HepG2 (cell line): ENCODE measurements around the gene RACGAP1. TPM values are rescaled to one million over a fixed set of nuclear protein-coding genes. Genes with fewer than 3 reads are reported as not detected.

Experiments
- ARHGAP35 ChIP-seq: sonication (generic); formaldehyde crosslinking; IDR thresholded peaks from 2 replicates; pipeline ENCODE4 v1.9.0; 2022; ENCODE audit warnings: mild to moderate bottlenecking, inconsistent platforms, moderate library complexity, missing genetic modification reagents, borderline replicate concordance
- GTF2F1 ChIP-seq: fragments of 150-350 bp; IDR thresholded peaks from 2 replicates; pipeline ENCODE4 v1.6.1; 2014; ENCODE audit warnings: low read length
- HDAC6 ChIP-seq: fragments of 200-600 bp; sonication (generic); IDR thresholded peaks from 2 replicates; pipeline ENCODE4 v1.7.0; 2017; ENCODE audit warnings: mild to moderate bottlenecking, antibody characterized with exemption, low read length, low read depth
- JARID2 ChIP-seq: sonication (generic); formaldehyde crosslinking; IDR thresholded peaks from 2 replicates; pipeline ENCODE4 v1.8.1; 2023; ENCODE audit warnings: missing genetic modification reagents, inconsistent platforms; ENCODE audit not compliant: insufficient replicate concordance
- KDM2A ChIP-seq: sonication (generic); formaldehyde crosslinking; IDR thresholded peaks from 2 replicates; pipeline ENCODE4 v1.4.0; 2020; ENCODE audit warnings: low read depth, missing genetic modification reagents, borderline replicate concordance
- PHF20 ChIP-seq: sonication (generic); formaldehyde crosslinking; IDR thresholded peaks from 2 replicates; pipeline ENCODE4 v1.5.0; 2020; ENCODE audit warnings: mild to moderate bottlenecking, missing genetic modification reagents
- SIX4 ChIP-seq: sonication (generic); formaldehyde crosslinking; IDR thresholded peaks from 2 replicates; pipeline ENCODE4 v1.4.0; 2020; ENCODE audit warnings: missing genetic modification reagents
- ZFP36L2 ChIP-seq: sonication (generic); formaldehyde crosslinking; IDR thresholded peaks from 2 replicates; pipeline ENCODE4 v1.4.0; 2020; ENCODE audit warnings: missing genetic modification reagents
- ZNF441 ChIP-seq: sonication (generic); formaldehyde crosslinking; IDR thresholded peaks from 2 replicates; pipeline ENCODE4 v1.7.0; 2021; ENCODE audit warnings: missing genetic modification reagents, borderline replicate concordance
- ZNF513 ChIP-seq: sonication (generic); formaldehyde crosslinking; conservative IDR thresholded peaks from 2 replicates; pipeline ENCODE4 v1.5.0; 2020; ENCODE audit warnings: missing genetic modification reagents
- ZNF670 ChIP-seq: sonication (generic); formaldehyde crosslinking; IDR thresholded peaks from 2 replicates; pipeline ENCODE4 v1.8.0; 2022; ENCODE audit warnings: mild to moderate bottlenecking, missing genetic modification reagents, borderline replicate concordance
- ZNF737 ChIP-seq: sonication (generic); formaldehyde crosslinking; IDR thresholded peaks from 2 replicates; pipeline ENCODE4 v1.5.0; 2020; ENCODE audit warnings: missing genetic modification reagents, mild to moderate bottlenecking, borderline replicate concordance
- ZNF780A ChIP-seq: sonication (generic); formaldehyde crosslinking; IDR thresholded peaks from 2 replicates; pipeline ENCODE4 v1.8.0; 2022; ENCODE audit warnings: mild to moderate bottlenecking, missing genetic modification reagents, moderate library complexity
- polyA plus RNA-seq, 8 experiments: library from polyadenylated mRNA; depleted of rRNA in 3 of 8; stranded (reverse) in 7 of 8; unstranded in 1 of 8; fragments of >200 nt; fragmentation: Illumina TruSeq in 4 of 8; extraction: Trizol in 4 of 8; gene quantifications; 2 replicates each; pipeline versions ENCODE4 v1.2.1 to v1.2.3, GENCODE V29; 2011 to 2016; ENCODE audit warnings: low read depth in 4 of 8, missing spikeins in 1 of 8, mixed read lengths in 1 of 8; ENCODE audit not compliant: insufficient read depth in 1 of 8
- total RNA-seq, 5 experiments: library from RNA; depleted of rRNA; stranded (reverse); fragments of >200 nt; fragmentation: Illumina TruSeq; extraction: Trizol; gene quantifications; 2 replicates each; pipeline ENCODE4 v1.2.3, GENCODE V29; 2016; ENCODE audit warnings: low read depth in 1 of 5
- TF ChIP-seq, protein P1 (sequence below): sonication (generic); formaldehyde crosslinking; IDR thresholded peaks from 2 replicates; pipeline ENCODE4 v1.8.0; 2022; ENCODE audit warnings: missing genetic modification reagents, mild to moderate bottlenecking, borderline replicate concordance
- TF ChIP-seq, protein P2 (sequence below): sonication (generic); formaldehyde crosslinking; IDR thresholded peaks from 2 replicates; pipeline ENCODE4 v1.4.0; 2020; ENCODE audit warnings: missing genetic modification reagents

RACGAP1 gene
- total and polyA plus RNA-seq, 2 of the 13 experiments (the other 11 are each of a cell fraction or from before 2014, with no cell fraction given) = 16.7 to 57.9 TPM

DNA sequence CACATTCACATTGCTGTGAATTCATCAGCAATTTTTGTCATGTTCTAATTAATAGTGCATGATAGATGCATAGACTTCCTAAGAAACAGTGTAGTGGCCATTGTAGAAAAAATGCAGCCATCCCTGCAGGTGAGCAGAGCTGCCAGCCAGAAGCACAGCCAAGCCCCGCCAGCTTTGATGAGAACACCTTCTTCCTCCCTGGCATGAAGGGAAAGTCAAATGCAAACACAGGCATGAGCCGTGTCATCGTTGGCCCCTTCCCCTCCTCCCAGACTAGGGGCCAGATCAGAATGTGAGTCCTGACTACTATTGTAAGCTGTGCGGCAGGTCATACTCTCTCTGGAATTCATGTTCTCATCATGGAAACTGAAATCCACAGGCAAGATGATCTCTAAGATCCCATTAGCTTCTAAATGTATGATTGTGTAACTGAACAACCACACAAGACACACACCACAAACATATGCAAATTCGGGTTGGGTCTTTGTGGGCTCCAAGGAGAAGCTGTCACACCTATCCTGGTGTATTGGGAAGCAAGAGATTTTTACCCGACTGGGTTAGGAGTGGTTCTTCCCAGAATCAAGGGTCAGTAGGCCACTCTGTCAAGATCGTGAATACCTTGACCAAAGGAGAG lies 77.6 kb downstream of the RACGAP1 start (continued):
- TF ChIP-seq, protein P1, sequence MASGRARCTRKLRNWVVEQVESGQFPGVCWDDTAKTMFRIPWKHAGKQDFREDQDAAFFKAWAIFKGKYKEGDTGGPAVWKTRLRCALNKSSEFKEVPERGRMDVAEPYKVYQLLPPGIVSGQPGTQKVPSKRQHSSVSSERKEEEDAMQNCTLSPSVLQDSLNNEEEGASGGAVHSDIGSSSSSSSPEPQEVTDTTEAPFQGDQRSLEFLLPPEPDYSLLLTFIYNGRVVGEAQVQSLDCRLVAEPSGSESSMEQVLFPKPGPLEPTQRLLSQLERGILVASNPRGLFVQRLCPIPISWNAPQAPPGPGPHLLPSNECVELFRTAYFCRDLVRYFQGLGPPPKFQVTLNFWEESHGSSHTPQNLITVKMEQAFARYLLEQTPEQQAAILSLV (CRISPR knock-in tag) = no peak
- TF ChIP-seq JARID2 (CRISPR knock-in tag) (no peak), ZNF737 (CRISPR knock-in tag) (no peak), SIX4 (CRISPR knock-in tag) (no peak), ZNF441 (CRISPR knock-in tag) (no peak), GTF2F1 (no peak), HDAC6 (no peak), ZNF780A (no peak), ZFP36L2 (no peak), KDM2A (CRISPR knock-in tag) (no peak), ZNF513 (CRISPR knock-in tag) (no peak), ZNF670 (CRISPR knock-in tag) (no peak), ARHGAP35 (CRISPR knock-in tag) (no peak), PHF20 (CRISPR knock-in tag) (no peak)
- TF ChIP-seq, protein P2, sequence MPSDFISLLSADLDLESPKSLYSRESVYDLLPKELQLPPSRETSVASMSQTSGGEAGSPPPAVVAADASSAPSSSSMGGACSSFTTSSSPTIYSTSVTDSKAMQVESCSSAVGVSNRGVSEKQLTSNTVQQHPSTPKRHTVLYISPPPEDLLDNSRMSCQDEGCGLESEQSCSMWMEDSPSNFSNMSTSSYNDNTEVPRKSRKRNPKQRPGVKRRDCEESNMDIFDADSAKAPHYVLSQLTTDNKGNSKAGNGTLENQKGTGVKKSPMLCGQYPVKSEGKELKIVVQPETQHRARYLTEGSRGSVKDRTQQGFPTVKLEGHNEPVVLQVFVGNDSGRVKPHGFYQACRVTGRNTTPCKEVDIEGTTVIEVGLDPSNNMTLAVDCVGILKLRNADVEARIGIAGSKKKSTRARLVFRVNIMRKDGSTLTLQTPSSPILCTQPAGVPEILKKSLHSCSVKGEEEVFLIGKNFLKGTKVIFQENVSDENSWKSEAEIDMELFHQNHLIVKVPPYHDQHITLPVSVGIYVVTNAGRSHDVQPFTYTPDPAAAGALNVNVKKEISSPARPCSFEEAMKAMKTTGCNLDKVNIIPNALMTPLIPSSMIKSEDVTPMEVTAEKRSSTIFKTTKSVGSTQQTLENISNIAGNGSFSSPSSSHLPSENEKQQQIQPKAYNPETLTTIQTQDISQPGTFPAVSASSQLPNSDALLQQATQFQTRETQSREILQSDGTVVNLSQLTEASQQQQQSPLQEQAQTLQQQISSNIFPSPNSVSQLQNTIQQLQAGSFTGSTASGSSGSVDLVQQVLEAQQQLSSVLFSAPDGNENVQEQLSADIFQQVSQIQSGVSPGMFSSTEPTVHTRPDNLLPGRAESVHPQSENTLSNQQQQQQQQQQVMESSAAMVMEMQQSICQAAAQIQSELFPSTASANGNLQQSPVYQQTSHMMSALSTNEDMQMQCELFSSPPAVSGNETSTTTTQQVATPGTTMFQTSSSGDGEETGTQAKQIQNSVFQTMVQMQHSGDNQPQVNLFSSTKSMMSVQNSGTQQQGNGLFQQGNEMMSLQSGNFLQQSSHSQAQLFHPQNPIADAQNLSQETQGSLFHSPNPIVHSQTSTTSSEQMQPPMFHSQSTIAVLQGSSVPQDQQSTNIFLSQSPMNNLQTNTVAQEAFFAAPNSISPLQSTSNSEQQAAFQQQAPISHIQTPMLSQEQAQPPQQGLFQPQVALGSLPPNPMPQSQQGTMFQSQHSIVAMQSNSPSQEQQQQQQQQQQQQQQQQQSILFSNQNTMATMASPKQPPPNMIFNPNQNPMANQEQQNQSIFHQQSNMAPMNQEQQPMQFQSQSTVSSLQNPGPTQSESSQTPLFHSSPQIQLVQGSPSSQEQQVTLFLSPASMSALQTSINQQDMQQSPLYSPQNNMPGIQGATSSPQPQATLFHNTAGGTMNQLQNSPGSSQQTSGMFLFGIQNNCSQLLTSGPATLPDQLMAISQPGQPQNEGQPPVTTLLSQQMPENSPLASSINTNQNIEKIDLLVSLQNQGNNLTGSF (CRISPR knock-in tag) = no peak
